Left ventricle myocardium superior (tissue), 1 donor: ENCODE measurements around the gene CYBC1. TPM values are rescaled to one million over a fixed set of nuclear protein-coding genes. Genes with fewer than 3 reads are reported as not detected.

ENCODE experiments used
- ATAC-seq: fragments of 200-7000 bp; cut with Tn5 transposase; one replicate; pipeline ENCODE4 v1.9.1; 2020; ENCODE audit warnings: mild to moderate bottlenecking, moderate library complexity
- DNase-seq: peaks from one replicate; pipeline ENCODE4 v3.0.0-alpha.2; 2020
- intact Hi-C: fragments of 100-400 bp; cut with micrococcal nuclease; formaldehyde crosslinking; loops from one replicate; pipeline ENCODE4 v1.11.0; 2022
- long read RNA-seq: library from polyadenylated mRNA; unstranded; transcript quantifications from one replicate; pipeline ENCODE4 v2.0.0, GENCODE V29; 2021
- total RNA-seq: library from RNA; stranded (reverse); fragmentation: NEBNext Ultra II Directional; extraction: Animal tissue kit (Norgen Biotek cat#: 25700); gene quantifications from one replicate; pipeline ENCODE4 v1.2.1, GENCODE V29; 2021
- donor health status: DM: no; HTN: yes; CAD: no; lungs with severe emphysema.

CYBC1 gene
- 30.8 TPM for total RNA-seq
- long read RNA-seq, transcript CYBC1-201 (7 exons, 2,093 nt): major isoform, 13 of 34 reads
- long read RNA-seq, partial matches to known transcripts: 1 of 34 reads
- long read RNA-seq, other reads (novel, unspliced or antisense): 13 of 34 reads

DNA sequence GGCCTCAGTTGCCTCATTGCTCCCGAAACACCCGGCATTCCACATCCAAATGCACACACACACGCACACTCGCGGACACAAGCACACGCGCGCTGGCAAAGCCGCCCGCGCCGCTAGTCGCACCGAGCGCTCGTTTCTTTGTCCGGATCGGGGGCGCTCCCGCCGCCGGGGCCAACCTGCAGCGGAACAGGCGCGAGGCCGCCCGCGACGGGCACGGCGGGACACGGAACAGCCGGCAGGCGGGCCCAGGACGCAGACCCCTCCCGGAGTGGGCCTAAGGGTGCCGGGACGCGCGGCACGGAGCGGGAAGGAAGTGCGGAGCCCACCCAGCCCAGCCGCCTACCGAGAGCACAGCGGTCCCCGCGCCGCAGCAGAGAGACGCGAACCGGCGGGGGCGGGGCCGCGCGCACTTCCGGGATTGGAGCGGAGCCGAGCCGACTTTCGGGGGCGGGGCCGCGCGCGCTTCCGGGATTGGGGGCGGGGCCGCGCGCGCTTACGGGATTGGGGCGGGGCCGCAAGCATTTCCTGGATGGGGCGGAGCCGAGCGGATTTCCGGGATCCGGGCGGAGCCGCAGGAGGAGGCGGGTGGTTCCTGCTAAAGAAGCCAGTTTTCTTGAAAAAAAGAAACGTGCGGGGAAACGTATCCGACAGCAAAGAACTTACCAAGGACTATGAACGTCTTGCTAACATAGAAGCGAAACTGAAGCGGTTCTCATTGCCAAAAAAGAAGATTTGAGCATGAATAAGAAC, at the start of gene CYBC1:
TSS of gene CYBC1 (minus strand) at position 396 of the 750 bp plus-strand sequence. CDS start 1,498 bp downstream, outside the sequence.
- intact Hi-C loops: no loop called here
- peak; percentile 96 for ATAC-seq
- peak; percentile 96 for DNase-seq

DNA sequence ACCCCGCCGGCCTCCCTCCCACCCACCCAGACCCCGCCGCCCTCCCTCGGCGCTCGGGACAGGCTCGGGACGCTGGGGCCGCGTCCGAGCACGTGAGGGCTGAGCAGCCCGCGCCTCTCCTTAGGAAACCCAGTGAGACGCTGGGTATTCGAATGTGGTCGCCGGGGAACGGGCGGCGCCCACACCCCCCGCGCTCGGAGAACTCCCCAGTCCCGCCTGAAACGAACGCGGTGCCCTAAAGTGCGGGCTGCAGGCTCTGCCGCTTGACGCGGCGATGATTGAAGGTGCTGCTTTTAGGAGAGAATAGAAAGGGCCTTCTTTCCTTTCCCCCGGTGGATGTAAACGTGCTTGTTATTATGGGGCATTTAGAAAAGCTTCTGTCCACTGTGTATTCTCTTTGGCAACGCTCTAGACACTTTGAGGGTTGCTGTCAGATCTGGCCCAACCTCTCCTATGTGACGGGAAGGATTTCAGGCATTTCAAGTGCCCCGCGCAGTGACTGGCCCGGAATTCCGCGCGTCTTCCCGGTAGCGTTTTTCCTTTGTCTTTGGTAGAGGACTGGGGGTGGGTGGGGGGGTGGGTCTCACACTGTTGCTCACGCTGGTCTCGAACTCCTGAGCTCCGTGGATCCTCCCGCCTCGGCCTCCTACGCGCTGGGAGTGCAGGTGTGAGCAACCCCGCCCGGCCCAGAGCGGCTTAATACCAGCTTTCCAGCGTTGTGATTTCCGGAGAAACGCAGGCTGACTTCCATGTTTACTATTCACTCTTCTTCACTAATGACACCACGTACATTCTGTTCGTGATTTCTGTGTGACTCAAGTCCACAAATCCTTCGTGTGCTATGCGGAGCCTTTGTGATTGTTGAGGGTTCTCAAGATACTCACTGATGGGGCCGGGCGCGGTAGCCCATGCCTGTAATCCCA, 47.2 kb upstream of the CYBC1 start:
- ATAC-seq: peak; percentile 58
- DNase-seq: peak; percentile 64
- intact Hi-C loops: no loop called here

DNA sequence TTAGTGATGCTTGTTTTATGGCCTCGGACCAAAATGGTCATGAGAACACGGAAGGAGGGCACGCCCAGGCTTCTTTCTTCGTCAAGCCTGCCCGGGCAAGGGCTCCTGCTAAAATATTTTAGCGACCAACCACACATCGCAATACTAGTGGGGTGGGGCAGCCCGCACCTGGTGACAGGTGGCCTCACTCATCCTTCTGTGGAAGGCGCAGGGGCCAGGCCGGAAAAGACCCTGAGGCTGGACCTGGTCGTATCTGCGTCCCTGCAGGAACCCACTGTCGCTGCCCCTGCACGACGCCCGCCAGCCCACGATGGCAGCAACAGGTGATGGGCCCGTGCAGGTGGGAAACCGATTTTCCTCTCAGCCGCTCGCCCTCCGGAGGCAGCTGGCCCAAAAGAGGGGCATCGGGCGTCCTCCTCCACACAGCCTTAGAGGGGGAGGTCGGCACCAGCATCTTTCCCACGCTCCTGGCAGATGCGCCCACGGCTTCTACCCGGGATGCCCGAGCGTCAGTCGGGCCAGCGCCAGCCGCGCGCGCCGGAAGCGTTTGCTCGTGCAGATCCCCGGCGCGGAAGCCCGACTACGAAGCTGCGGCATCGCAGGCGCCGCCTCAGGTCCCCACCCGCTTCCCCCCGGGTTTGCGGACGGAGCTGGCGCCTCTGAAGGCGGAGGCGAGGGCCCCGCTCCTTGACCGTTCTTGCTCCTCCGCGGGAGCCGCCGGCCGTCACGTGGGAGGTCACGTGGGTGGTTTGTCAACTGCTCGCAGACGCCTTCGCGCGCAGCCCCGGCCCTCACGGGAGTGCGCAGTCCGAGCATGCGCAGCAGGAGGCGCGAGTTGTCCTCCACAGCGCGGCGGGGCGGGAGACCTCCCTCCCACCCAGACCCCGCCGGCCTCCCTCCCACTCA, 46.2 kb upstream of the CYBC1 start:
- intact Hi-C loops: no loop called here
- ATAC-seq (peak; percentile 89), DNase-seq (peak; percentile 99)

DNA sequence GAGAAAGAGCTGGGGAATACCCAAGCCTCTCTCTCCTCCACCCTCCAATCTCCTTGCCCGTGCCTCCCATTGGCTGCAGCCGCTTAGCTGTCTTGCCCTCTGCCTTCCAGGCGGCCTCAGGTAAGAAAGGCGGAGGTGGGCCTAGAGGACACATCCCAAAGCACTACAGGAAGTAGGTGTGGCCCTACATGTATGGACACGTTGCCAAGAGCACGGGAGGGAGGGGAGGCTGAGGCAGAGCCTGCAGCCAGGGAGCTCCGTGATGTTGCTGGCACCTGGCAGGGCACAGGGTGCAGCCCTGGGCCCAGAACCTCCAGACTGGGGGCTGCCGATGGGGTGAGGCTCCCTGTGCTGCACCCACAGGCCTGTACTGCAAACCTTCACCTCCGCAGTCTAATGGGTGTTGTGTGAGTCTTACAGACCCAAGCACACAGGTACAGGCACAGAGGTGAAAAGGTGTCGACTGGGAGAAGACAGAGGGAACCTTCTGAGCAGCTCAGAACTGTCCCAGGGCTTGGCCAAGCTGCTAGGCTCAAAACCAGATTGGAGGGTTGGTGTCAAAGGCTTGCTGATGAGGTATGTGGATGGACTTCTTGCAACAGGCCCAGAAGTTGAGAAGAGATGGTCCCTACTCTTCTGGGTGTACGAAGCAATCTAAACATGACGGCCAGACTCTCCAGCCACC, 45.4 kb upstream of the CYBC1 start:
- ATAC-seq: no peak
- DNase-seq: no peak
- intact Hi-C loops: no loop called here

GRCh38 chr17:82494236-82495055, 43.9 kb upstream of the CYBC1 start:
- peak; percentile 89 for DNase-seq
- intact Hi-C loops: no loop called here
- ATAC-seq: peak; percentile 76

- DNase-seq (no peak), ATAC-seq (no peak)
- intact Hi-C loops: no loop called here
Measured at GRCh38 chr17:82493226-82493781, 42.8 kb upstream of the CYBC1 start.

GRCh38 chr17:82492643-82493225, 42.2 kb upstream of the CYBC1 start:
- ATAC-seq: no peak
- intact Hi-C loops: no loop called here
- DNase-seq: no peak

- ATAC-seq (no peak), DNase-seq (no peak)
- intact Hi-C loops: no loop called here
Measured at GRCh38 chr17:82491533-82491932, 41.0 kb upstream of the CYBC1 start.

DNA sequence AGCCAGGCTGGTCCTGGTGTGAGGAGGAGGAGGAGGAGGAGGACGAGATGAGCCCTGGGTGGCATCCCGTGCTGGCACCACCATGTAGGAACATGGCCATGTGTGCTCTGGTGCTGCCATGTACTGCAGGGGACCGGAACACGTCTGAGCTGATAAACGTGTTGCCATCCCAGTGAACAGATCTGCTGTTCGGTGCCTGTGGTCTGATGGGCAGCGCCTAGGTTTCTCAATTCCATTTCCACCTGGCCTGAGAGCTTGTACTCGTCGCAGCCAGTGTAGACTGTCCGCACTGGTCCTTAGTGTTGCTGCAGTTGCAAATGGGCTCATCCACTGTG, 40.6 kb upstream of the CYBC1 start:
- ATAC-seq (no peak), DNase-seq (no peak)
- intact Hi-C loops: no loop called here

GRCh38 chr17:82490512-82491195, 40.1 kb upstream of the CYBC1 start:
- intact Hi-C loops: no loop called here
- DNase-seq (no peak), ATAC-seq (no peak)

DNA sequence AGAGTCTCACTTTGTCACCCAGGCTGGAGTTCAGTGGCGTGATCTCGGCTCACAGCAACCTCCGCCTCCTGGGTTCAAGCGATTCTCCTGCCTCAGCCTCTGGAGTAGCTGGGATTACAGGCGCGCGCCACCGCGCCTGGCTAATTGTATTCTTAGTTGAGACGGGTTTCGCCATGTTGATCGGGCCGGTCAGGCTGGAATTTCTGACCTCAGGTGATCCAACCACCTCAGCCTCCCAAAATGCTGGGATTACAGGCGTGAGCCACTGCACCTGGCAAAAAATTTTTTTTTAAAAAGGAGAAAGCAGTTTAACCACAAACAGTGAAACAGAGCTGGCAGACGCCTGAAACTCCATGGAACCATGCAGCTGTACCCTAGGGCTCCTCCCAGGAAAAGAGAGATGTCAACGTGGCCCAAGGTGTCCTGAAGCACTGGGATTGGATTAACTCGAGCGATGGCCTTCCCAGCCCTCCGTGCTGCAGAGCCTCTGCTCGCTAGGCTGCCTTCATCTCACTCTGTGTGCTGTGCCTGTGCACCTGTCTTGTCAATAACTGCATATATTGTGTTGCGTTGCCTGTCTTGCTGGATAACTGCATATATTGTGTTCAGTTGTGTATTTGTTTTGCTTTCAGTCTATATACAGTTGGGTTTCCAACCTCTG, 39.4 kb upstream of the CYBC1 start:
- DNase-seq (no peak), ATAC-seq (no peak)
- intact Hi-C loops: no loop called here

GRCh38 chr17:82489117-82489516, 38.6 kb upstream of the CYBC1 start:
- DNase-seq: peak; percentile 84
- intact Hi-C loops: no loop called here
- peak; percentile 95 for ATAC-seq

DNA sequence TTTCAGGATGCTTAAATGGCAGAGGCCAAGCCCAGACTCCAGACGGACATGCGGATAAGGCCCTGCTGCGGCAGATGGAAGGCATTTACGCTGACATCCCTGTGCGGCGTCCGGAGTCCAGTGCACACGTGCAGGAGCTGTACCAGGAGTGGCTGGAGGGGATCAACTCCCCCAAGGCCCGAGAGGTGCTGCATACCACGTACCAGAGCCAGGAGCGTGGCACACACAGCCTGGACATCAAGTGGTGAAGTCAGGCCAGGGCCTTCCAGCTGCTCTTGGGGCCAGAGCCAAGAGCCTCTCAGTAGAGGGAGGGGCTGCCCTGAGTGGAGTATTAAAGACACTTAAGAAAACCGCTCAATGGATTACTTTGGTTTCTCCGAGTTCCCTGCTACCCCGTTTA, 37.4 kb upstream of the CYBC1 start:
- intact Hi-C loops: no loop called here
- ATAC-seq (peak; percentile 74), DNase-seq (peak; percentile 69)

DNA sequence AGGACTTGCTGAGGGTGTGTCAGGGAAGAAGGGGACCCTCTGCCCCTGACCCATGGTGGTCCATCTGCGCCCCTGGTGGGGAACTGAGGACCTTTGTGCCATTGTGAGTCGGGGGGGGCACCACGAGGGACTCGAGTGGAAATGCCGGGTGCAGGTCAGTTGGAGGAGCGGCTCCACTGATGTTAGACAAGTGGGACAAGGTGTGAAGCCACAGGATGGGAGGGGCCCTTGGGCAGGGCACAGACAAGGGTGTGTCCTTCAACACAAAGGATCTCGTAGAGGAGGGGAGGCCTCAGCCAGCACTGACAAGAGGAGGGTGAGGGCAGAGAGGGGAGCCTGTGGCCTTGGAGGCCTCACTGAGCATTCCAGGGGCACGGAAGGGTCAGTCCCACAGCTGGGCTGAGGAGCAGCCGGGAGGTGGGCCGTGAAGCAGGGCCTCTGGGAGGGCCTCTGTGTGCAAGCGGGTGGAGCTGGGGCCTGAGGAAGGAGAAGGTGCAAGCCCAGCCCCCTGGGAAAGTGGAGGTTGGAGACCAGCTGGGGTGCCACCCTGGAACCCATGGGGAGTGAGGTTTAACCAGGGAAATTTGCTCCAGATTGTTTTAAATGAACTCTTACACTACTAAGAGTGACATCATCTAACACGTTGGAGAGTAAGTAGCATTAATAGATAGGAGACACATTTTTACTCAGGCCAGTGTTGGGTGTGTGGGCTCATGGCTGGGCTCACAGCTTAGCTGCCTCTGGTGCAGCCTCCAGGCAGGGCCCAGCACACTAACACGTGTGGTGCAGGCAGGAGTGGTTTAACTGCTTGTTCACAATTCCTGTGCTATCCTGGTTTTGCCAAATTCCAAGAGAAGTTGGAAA, 35.9 kb upstream of the CYBC1 start:
- no peak for ATAC-seq
- intact Hi-C loops: no loop called here
- DNase-seq: no peak

DNA sequence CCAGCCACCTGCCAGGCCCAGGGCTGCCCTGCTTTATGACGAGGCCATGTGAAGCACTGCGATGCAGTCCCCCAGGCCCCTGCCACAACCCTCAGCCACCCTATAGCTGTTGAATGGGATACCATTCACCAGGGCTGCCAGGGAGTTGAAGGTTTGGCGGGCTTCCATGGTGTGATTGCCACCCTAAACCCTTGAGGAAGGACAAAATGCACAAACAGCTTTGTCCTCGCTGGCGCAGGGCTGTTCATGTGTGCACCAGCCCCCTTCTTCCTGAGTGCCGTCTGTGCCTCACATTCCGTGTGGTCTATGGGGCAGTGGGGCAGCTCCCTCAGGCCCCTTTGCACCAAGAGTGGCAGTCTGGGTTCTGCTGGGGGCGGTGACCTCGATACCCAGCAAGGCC, 33.3 kb upstream of the CYBC1 start:
- no peak for DNase-seq
- ATAC-seq: peak; percentile 24
- intact Hi-C loops: no loop called here
